ENCODE data around the gene PAPPA.

DNA sequence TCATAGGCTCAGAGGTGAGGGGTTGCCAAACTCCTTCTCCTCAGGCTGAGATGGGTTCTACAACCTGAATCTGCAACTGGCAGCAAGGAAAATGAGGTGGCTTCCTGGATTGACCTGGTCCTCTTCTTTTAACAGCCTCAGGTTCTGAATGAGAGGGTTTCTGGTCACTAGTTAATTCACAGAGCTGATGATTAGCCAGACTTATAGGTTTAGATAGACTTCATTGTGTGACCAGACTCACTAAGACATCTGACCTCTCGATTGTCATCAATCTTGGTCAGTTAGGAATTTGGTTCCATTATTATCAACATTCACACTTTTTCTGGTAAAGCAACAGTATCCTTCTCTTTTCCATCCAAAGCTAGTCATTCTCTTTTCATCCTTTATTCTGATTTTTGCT is 257.9 kb downstream of the PAPPA start:
- TF ChIP-seq CTCF (IDR thresholded peaks at IDR 0.05), result no peak
- TF ChIP-seq POLR2A (IDR thresholded peaks at IDR 0.05), result no peak
